Erythroblast (primary cell): ENCODE measurements around the gene CEP170B.
"Not testable (repeated sequence)": the region's sequence is repeated elsewhere in the genome, so short reads cannot be mapped to it uniquely, and the experiment has no call there.

Experiments used
- DNase-seq, 2 experiments: peaks; one replicate each; lab custom pipeline; 2025; lab: John Stamatoyannopoulos, UW
- GATA1 ChIP-seq: IDR thresholded peaks from 2 replicates; pipeline ENCODE4 v1.6.1; 2011; ENCODE audit warnings: low read depth, mild to moderate bottlenecking, control low read depth, low read length, moderate library complexity
- POLR2A ChIP-seq: IDR thresholded peaks from 2 replicates; pipeline ENCODE4 v1.6.1; 2011; ENCODE audit warnings: mild to moderate bottlenecking, low read length

The CEP170B gene

GRCh38 chr14:104900639-104901512 is 35.8 kb downstream of the CEP170B start:
- TF ChIP-seq POLR2A, result no peak
- TF ChIP-seq GATA1, result no peak
- DNase-seq, result no peak

- DNase-seq, result no peak
- TF ChIP-seq GATA1 (no peak), POLR2A (no peak)
Measured at GRCh38 chr14:104903990-104904389, 38.9 kb downstream of the CEP170B start.

- not testable (repeated sequence) for DNase-seq
Measured at GRCh38 chr14:104904650-104905578, 39.8 kb downstream of the CEP170B start.

- DNase-seq, result not testable (repeated sequence)
Measured at GRCh38 chr14:104905579-104905933, 40.5 kb downstream of the CEP170B start.

- TF ChIP-seq GATA1 (no peak), POLR2A (no peak)
- DNase-seq, result no peak
Measured at GRCh38 chr14:104908303-104908702, 43.2 kb downstream of the CEP170B start.

- no peak for DNase-seq
- TF ChIP-seq POLR2A (no peak), GATA1 (no peak)
Measured at GRCh38 chr14:104912053-104912452, 47.0 kb downstream of the CEP170B start.

GRCh38 chr14:104913435-104913834 is 48.4 kb downstream of the CEP170B start:
- TF ChIP-seq POLR2A, result no peak
- no peak for TF ChIP-seq GATA1
- DNase-seq, result no peak

- no peak for DNase-seq
- TF ChIP-seq POLR2A (no peak), GATA1 (no peak)
Measured at GRCh38 chr14:104917116-104917515, 52.0 kb downstream of the CEP170B start.

GRCh38 chr14:104917993-104918392 is 52.9 kb downstream of the CEP170B start:
- DNase-seq, result no peak
- no peak for TF ChIP-seq GATA1
- TF ChIP-seq POLR2A, result no peak

- DNase-seq, result not testable (repeated sequence)
Measured at GRCh38 chr14:104919152-104919992, 54.3 kb downstream of the CEP170B start.

- TF ChIP-seq POLR2A (no peak), GATA1 (no peak)
- DNase-seq, result no peak
Measured at GRCh38 chr14:104919993-104920315, 54.9 kb downstream of the CEP170B start.

- TF ChIP-seq POLR2A, result no peak
- no peak for TF ChIP-seq GATA1
- DNase-seq, result no peak
Measured at GRCh38 chr14:104923640-104924420, 58.8 kb downstream of the CEP170B start.
